HG03159 (cell line): ENCODE data around the gene MMS22L.

ENCODE experiments used
- ATAC-seq: cut with Tn5 transposase; IDR thresholded peaks from one replicate; pipeline ENCODE4 v1.9.1; 2021; ENCODE audit warnings: mild to moderate bottlenecking, moderate library complexity; ENCODE audit not compliant: unreplicated experiment

MMS22L gene

DNA sequence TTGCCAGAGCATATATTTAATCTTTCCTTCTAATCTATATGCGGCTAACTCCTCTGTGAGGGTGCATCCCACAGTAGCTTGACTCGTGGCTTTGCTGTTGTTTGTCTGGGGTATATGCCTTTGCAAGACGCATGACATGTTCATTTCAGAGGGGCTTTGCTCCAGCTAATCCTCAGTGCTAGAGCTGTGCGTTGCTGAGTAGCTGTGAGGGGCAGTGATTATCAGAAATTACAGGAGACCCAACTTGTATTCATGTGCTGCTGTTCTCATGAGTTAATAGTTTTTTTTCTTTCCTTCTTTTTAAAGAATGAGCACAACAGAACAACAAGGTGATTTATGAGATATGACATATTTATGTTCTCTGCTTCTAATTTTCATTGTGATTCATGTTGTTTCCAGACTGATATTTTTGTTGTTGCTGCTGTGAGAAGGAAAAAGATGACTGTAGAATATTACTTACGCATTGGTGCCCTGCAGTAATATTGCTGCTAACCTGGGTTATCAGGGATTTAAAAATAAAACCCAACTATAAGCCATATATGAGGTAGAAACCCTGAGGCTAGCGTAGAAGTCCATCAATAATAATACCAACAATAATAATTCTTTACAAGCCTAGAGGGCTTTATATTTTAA lies 190.2 kb downstream of the MMS22L start:
- ATAC-seq = no peak
